Measurements from ENCODE around the gene SLC44A4. TPM values are rescaled to one million over a fixed set of nuclear protein-coding genes. Genes with fewer than 3 reads are reported as not detected.

Gene SLC44A4
- total and polyA plus RNA-seq, 5 donors from 2014 or later, result 1.0 TPM; not detected in 4

GRCh38 chr6:31896493-31896855 lies 17.7 kb upstream of the SLC44A4 start:
- Mint-ChIP-seq H3K27me3 (no peaks in the 10 kb centered on the region), H3K36me3 (peaks cover 14% of the 10 kb centered on the region), H3K9me3 (no peaks in the 10 kb centered on the region), H3K27ac (peak overlapping the region; percentile 67 to 92 (median 91)), H3K4me3 (peak overlapping the region; percentile 82 to 95 (median 86)), H3K4me1 (peaks cover 0 to 39% (median 22%) of the 10 kb centered on the region in 4 donors)
- Histone ChIP-seq H3K36me3 (ENCODE audit: control insufficient read depth, insufficient read depth, low read length) (peaks cover 26% of the 10 kb centered on the region), H3K9me3 (ENCODE audit: control insufficient read depth in 2 of 2, low read length in 2 of 2) (no peaks in the 10 kb centered on the region), H3K4me1 (ENCODE audit: control insufficient read depth, insufficient read depth, low read length, poor library complexity, severe bottlenecking) (peaks cover 34% of the 10 kb centered on the region), H3K4me3 (ENCODE audit: low read depth, low read length) (peak overlapping the region; percentile 13), H3K27ac (ENCODE audit: insufficient read depth, low read length, poor library complexity, severe bottlenecking) (peak overlapping the region; percentile 76), H3K27me3 (ENCODE audit: control insufficient read depth, insufficient read depth, low read length) (no peaks in the 10 kb centered on the region)
- DNase-seq (no peak), ATAC-seq (ENCODE audit: low read depth in 2 of 2) (no peak)

GRCh38 chr6:31892821-31893220 lies 14.0 kb upstream of the SLC44A4 start:
- Mint-ChIP-seq H3K27me3 (no peaks in the 10 kb centered on the region), H3K4me3 (no peak overlapping the region), H3K27ac (no peak overlapping the region), H3K4me1 (peaks cover 0 to 18% (median 13%) of the 10 kb centered on the region in 4 donors), H3K36me3 (peaks cover 31% of the 10 kb centered on the region), H3K9me3 (no peaks in the 10 kb centered on the region)
- no peaks in the 10 kb centered on the region for H3K27me3 ChIP-seq (ENCODE audit: control insufficient read depth, insufficient read depth, low read length)
- no peaks in the 10 kb centered on the region for H3K9me3 ChIP-seq (ENCODE audit: control insufficient read depth in 2 of 2, low read length in 2 of 2)
- DNase-seq (no peak), ATAC-seq (ENCODE audit: low read depth in 2 of 2) (no peak)
- peaks cover 11% of the 10 kb centered on the region for H3K4me1 ChIP-seq (ENCODE audit: control insufficient read depth, insufficient read depth, low read length, poor library complexity, severe bottlenecking)
- peaks cover 38% of the 10 kb centered on the region for H3K36me3 ChIP-seq (ENCODE audit: control insufficient read depth, insufficient read depth, low read length)
- no peak overlapping the region for H3K27ac ChIP-seq (ENCODE audit: insufficient read depth, low read length, poor library complexity, severe bottlenecking)
- H3K4me3 ChIP-seq (ENCODE audit: low read depth, low read length), result no peak overlapping the region

GRCh38 chr6:31889331-31889972 lies 10.7 kb upstream of the SLC44A4 start:
- H3K9me3 Mint-ChIP-seq, result no peaks in the 10 kb centered on the region
- no peak overlapping the region for H3K27ac ChIP-seq (ENCODE audit: insufficient read depth, low read length, poor library complexity, severe bottlenecking)

DNA sequence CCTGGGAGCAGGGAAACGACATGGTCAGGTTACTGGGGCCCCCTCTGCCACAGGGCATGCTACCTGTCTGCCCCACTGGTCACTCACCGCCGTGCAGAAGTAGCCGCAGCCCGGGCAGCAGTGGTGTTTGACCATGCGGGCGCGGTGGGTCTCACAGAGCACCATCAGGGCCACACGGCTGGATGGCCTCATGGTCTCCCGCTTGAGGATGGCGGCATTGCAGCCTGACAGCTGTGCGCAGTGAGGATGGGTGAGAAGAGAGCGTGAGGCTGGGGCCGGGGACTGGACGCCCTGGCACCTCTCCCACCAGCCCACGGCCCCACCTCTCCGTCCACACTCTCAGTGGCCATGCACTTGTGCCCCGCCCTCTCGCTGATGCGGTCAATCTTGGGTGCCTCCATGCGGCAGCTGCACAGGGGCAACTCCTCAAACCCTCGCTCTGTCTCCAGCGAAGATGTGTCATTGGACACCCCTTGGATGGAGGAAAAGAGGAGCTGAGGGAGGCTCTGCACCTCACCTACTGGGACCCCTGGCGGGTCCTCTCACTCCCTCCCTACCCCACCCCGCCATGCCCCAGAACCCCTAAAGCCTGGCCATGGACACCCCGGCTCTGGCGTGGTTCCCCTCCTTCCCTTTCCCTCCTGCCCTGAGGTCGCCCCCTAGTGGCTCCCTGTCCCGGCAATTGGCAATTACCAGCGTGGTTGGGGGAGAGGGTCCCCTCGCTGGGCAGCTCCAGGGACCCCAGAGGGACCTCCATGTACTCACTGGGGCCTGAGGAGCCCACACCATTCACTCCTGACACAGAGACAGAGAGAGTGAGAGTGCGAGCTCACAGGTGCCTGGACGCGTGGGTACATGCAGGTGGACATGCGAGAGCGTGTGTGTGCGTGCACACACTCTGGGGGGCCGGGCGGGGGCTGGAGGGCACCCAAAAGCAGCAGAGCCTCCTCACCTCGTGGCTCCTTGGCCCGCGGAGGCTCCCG lies 9.8 kb upstream of the SLC44A4 start:
- Histone ChIP-seq H3K36me3 (ENCODE audit: control insufficient read depth, insufficient read depth, low read length) (peaks cover 54% of the 10 kb centered on the region), H3K27ac (ENCODE audit: insufficient read depth, low read length, poor library complexity, severe bottlenecking) (no peak overlapping the region), H3K27me3 (ENCODE audit: control insufficient read depth, insufficient read depth, low read length) (no peaks in the 10 kb centered on the region), H3K4me1 (ENCODE audit: control insufficient read depth, insufficient read depth, low read length, poor library complexity, severe bottlenecking) (no peaks in the 10 kb centered on the region), H3K9me3 (ENCODE audit: control insufficient read depth in 2 of 2, low read length in 2 of 2) (no peaks in the 10 kb centered on the region), H3K4me3 (ENCODE audit: low read depth, low read length) (no peak overlapping the region)
- Mint-ChIP-seq H3K27me3 (no peaks in the 10 kb centered on the region), H3K9me3 (no peaks in the 10 kb centered on the region), H3K4me1 (peaks cover 0 to 7% (median 3%) of the 10 kb centered on the region in 4 donors), H3K4me3 (no peak overlapping the region), H3K27ac (no peak overlapping the region), H3K36me3 (peaks cover 50% of the 10 kb centered on the region)
- ATAC-seq (ENCODE audit: low read depth in 2 of 2) (no peak), DNase-seq (peak; percentile 34 to 46 (median 38))

More at GRCh38 chr6:31889331-31889972, 10.7 kb upstream of the SLC44A4 start:
- H3K4me3 Mint-ChIP-seq, result no peak overlapping the region
- H3K9me3 ChIP-seq (ENCODE audit: control insufficient read depth in 2 of 2, low read length in 2 of 2), result no peaks in the 10 kb centered on the region
- peaks cover 51% of the 10 kb centered on the region for H3K36me3 Mint-ChIP-seq
- H3K4me1 Mint-ChIP-seq, result peaks cover 0 to 8% (median 3%) of the 10 kb centered on the region in 4 donors
- DNase-seq (no peak), ATAC-seq (ENCODE audit: low read depth in 2 of 2) (no peak)
- no peaks in the 10 kb centered on the region for H3K27me3 ChIP-seq (ENCODE audit: control insufficient read depth, insufficient read depth, low read length)
- H3K36me3 ChIP-seq (ENCODE audit: control insufficient read depth, insufficient read depth, low read length), result peaks cover 49% of the 10 kb centered on the region
- H3K4me3 ChIP-seq (ENCODE audit: low read depth, low read length), result no peak overlapping the region
- no peaks in the 10 kb centered on the region for H3K4me1 ChIP-seq (ENCODE audit: control insufficient read depth, insufficient read depth, low read length, poor library complexity, severe bottlenecking)
- H3K27me3 Mint-ChIP-seq, result no peaks in the 10 kb centered on the region
- no peak overlapping the region for H3K27ac Mint-ChIP-seq

GRCh38 chr6:31887173-31888007 lies 8.6 kb upstream of the SLC44A4 start:
- Mint-ChIP-seq H3K9me3 (no peaks in the 10 kb centered on the region), H3K4me3 (peak overlapping the region in 1 of 4 donors; percentile 11), H3K27ac (no peak overlapping the region), H3K4me1 (peaks cover 0 to 4% (median under 1%) of the 10 kb centered on the region in 4 donors), H3K27me3 (no peaks in the 10 kb centered on the region), H3K36me3 (peaks cover 50% of the 10 kb centered on the region)
- Histone ChIP-seq H3K4me1 (ENCODE audit: control insufficient read depth, insufficient read depth, low read length, poor library complexity, severe bottlenecking) (no peaks in the 10 kb centered on the region), H3K36me3 (ENCODE audit: control insufficient read depth, insufficient read depth, low read length) (peaks cover 54% of the 10 kb centered on the region), H3K27ac (ENCODE audit: insufficient read depth, low read length, poor library complexity, severe bottlenecking) (no peak overlapping the region), H3K27me3 (ENCODE audit: control insufficient read depth, insufficient read depth, low read length) (no peaks in the 10 kb centered on the region), H3K4me3 (ENCODE audit: low read depth, low read length) (no peak overlapping the region), H3K9me3 (ENCODE audit: control insufficient read depth in 2 of 2, low read length in 2 of 2) (no peaks in the 10 kb centered on the region)
- no peak for ATAC-seq (ENCODE audit: low read depth in 2 of 2)
- DNase-seq, result no peak

DNA sequence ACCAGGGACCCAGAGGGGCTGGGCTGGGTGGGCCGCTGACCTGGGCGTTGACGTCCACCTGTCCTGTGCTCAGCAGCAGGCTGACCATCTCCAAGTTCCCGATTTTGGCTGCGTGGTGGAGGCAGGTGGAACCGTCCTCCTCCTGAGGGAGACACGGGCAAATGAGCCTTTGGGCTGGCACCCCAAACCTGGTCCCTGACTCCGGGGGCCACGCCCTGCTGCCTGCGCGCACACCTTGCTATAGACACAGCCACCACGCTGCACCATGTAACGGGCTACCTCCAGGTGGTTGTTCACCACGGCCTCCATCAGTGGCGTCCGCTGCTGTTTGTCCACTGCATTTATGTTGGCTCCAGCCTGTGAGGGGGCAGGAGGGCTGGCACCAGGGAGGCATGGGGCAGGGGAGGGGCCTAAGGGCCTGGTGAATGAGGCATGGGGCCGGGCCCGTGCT lies 7.8 kb upstream of the SLC44A4 start:
- H3K27me3 Mint-ChIP-seq, result no peaks in the 10 kb centered on the region
- Histone ChIP-seq H3K27ac (ENCODE audit: insufficient read depth, low read length, poor library complexity, severe bottlenecking) (no peak overlapping the region), H3K27me3 (ENCODE audit: control insufficient read depth, insufficient read depth, low read length) (no peaks in the 10 kb centered on the region), H3K4me1 (ENCODE audit: control insufficient read depth, insufficient read depth, low read length, poor library complexity, severe bottlenecking) (no peaks in the 10 kb centered on the region), H3K9me3 (ENCODE audit: control insufficient read depth in 2 of 2, low read length in 2 of 2) (no peaks in the 10 kb centered on the region), H3K36me3 (ENCODE audit: control insufficient read depth, insufficient read depth, low read length) (peaks cover 52% of the 10 kb centered on the region), H3K4me3 (ENCODE audit: low read depth, low read length) (no peak overlapping the region)
- no peaks in the 10 kb centered on the region for H3K9me3 Mint-ChIP-seq
- no peak overlapping the region for H3K27ac Mint-ChIP-seq
- H3K4me3 Mint-ChIP-seq, result no peak overlapping the region
- no peak for DNase-seq
- peaks cover 45% of the 10 kb centered on the region for H3K36me3 Mint-ChIP-seq
- ATAC-seq (ENCODE audit: low read depth in 2 of 2), result no peak
- H3K4me1 Mint-ChIP-seq, result peaks cover 0 to 4% (median under 1%) of the 10 kb centered on the region in 4 donors

DNA sequence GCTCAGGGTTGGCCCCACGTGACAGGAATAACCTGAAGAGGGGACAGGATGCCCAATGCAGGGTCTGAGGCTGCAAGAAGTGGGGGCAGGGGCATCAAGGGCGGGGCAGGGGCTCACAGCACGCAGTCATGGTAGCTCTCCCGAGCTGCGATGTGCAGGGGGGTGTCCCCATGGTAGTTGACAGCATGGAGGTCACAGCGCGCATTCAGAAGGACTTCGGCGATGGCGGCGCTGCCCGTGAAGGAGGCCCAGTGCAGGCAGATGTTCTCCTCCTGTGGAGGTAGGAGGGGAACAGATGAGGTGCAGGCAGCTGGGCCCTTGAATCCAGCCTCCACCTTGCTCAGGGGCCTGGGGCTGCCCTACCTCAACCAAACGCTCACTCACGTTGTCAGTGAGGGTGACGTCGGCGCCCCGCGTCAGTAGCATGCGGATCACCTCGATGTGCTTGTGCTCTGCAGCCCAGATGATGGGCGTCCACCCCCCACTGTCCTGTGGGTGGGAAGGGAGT lies 5.8 kb upstream of the SLC44A4 start:
- Mint-ChIP-seq H3K9me3 (no peaks in the 10 kb centered on the region), H3K36me3 (peaks cover 42% of the 10 kb centered on the region)

More for the DNA sequence above, 5.8 kb upstream of the SLC44A4 start:
- peaks cover 63% of the 10 kb centered on the region for H3K36me3 ChIP-seq (ENCODE audit: control insufficient read depth, insufficient read depth, low read length)
- H3K27ac ChIP-seq (ENCODE audit: insufficient read depth, low read length, poor library complexity, severe bottlenecking), result no peak overlapping the region
- no peaks in the 10 kb centered on the region for H3K4me1 ChIP-seq (ENCODE audit: control insufficient read depth, insufficient read depth, low read length, poor library complexity, severe bottlenecking)
- Mint-ChIP-seq H3K4me3 (no peak overlapping the region), H3K27ac (no peak overlapping the region), H3K4me1 (peaks cover 0 to 3% (median under 1%) of the 10 kb centered on the region in 4 donors), H3K27me3 (no peaks in the 10 kb centered on the region)
- H3K9me3 ChIP-seq (ENCODE audit: control insufficient read depth in 2 of 2, low read length in 2 of 2), result no peaks in the 10 kb centered on the region
- no peaks in the 10 kb centered on the region for H3K27me3 ChIP-seq (ENCODE audit: control insufficient read depth, insufficient read depth, low read length)
- no peak overlapping the region for H3K4me3 ChIP-seq (ENCODE audit: low read depth, low read length)
- ATAC-seq (ENCODE audit: low read depth in 2 of 2) (no peak), DNase-seq (no peak)
